Measurements from ENCODE around the gene SLC41A1. TPM values are rescaled to one million over a fixed set of nuclear protein-coding genes. Genes with fewer than 3 reads are reported as not detected.

Gene SLC41A1
- total RNA-seq, 1 experiment from 2014 or later = 17.2 TPM

GRCh38 chr1:205774198-205775014 is 38.6 kb downstream of the SLC41A1 start:
- no peaks in the 10 kb centered on the region for H4K20me1 ChIP-seq (ENCODE audit: low read length)
- ATAC-seq (peak; percentile 33), DNase-seq (no peak)
- H3K4me3 ChIP-seq (ENCODE audit: low read length) = peak overlapping the region; percentile 92
- TF ChIP-seq CTCF (conservative IDR thresholded peaks at IDR 0.05; ENCODE audit: low read depth, low read length) (no peak), EZH2phosphoT487 (IDR thresholded peaks at IDR 0.05; ENCODE audit: borderline replicate concordance, low read length) (no peak), EZH2 (IDR thresholded peaks at IDR 0.05; ENCODE audit: low read length, unreplicated experiment) (no peak)
- H3K9me2 ChIP-seq (replicated peaks; ENCODE audit: low read length) = no peaks in the 10 kb centered on the region
- no peak overlapping the region for H3K27ac ChIP-seq (ENCODE audit: low read length)
- no peaks in the 10 kb centered on the region for H3F3A ChIP-seq (ENCODE audit: low read length, unreplicated experiment)
- peak overlapping the region; percentile 99 for H3K4me2 ChIP-seq (ENCODE audit: low read length)
- peak overlapping the region; percentile 54 for H3K9ac ChIP-seq (ENCODE audit: low read length)
- H3K79me2 ChIP-seq (ENCODE audit: low read length) = no peaks in the 10 kb centered on the region
- intact Hi-C loops (cut with micrococcal nuclease) = no loop called here
- H2AFZ ChIP-seq (ENCODE audit: low read length) = peak overlapping the region; percentile 96
- BruUV-seq (replicated peaks) = TSS peak; percentile 26
- ChIA-PET CTCF (interaction anchor here (0.6 to 0.7 kb wide), 2 partner anchors 53 to 115 kb away, joined by 3 read pairs; no protein-coding TSS in a partner anchor), POLR2A (ENCODE audit: unreplicated experiment) (no interaction called here)
- no peaks in the 10 kb centered on the region for H3K9me3 ChIP-seq (ENCODE audit: low read length)
- H3K36me3 ChIP-seq (ENCODE audit: low read depth, low read length) = no peaks in the 10 kb centered on the region
- H3K27me3 ChIP-seq (ENCODE audit: low read length) = no peaks in the 10 kb centered on the region
- peaks cover 9% of the 10 kb centered on the region for H3K4me1 ChIP-seq (ENCODE audit: insufficient read depth, low read length)

GRCh38 chr1:205772607-205773032 is 40.4 kb downstream of the SLC41A1 start:
- Histone ChIP-seq H3K27ac (ENCODE audit: low read length) (no peak overlapping the region), H3K36me3 (ENCODE audit: low read depth, low read length) (no peaks in the 10 kb centered on the region), H2AFZ (ENCODE audit: low read length) (no peak overlapping the region), H3K27me3 (ENCODE audit: low read length) (no peaks in the 10 kb centered on the region), H3K79me2 (ENCODE audit: low read length) (no peaks in the 10 kb centered on the region), H3K4me2 (ENCODE audit: low read length) (no peak overlapping the region), H3F3A (ENCODE audit: low read length, unreplicated experiment) (no peaks in the 10 kb centered on the region), H3K9me2 (replicated peaks; ENCODE audit: low read length) (no peaks in the 10 kb centered on the region), H4K20me1 (ENCODE audit: low read length) (no peaks in the 10 kb centered on the region), H3K9ac (ENCODE audit: low read length) (no peak overlapping the region), H3K4me3 (ENCODE audit: low read length) (no peak overlapping the region), H3K9me3 (ENCODE audit: low read length) (no peaks in the 10 kb centered on the region), H3K4me1 (ENCODE audit: insufficient read depth, low read length) (peaks cover 9% of the 10 kb centered on the region)
- ATAC-seq (no peak), DNase-seq (no peak)
- CTCF ChIA-PET = no interaction called here
- intact Hi-C loops (cut with micrococcal nuclease) = no loop called here
- TF ChIP-seq EZH2 (IDR thresholded peaks at IDR 0.05; ENCODE audit: low read length, unreplicated experiment) (no peak), EZH2phosphoT487 (IDR thresholded peaks at IDR 0.05; ENCODE audit: borderline replicate concordance, low read length) (no peak), CTCF (conservative IDR thresholded peaks at IDR 0.05; ENCODE audit: low read depth, low read length) (no peak)
- no TSS peak for BruUV-seq (replicated peaks)
- POLR2A ChIA-PET (ENCODE audit: unreplicated experiment) = no interaction called here

DNA sequence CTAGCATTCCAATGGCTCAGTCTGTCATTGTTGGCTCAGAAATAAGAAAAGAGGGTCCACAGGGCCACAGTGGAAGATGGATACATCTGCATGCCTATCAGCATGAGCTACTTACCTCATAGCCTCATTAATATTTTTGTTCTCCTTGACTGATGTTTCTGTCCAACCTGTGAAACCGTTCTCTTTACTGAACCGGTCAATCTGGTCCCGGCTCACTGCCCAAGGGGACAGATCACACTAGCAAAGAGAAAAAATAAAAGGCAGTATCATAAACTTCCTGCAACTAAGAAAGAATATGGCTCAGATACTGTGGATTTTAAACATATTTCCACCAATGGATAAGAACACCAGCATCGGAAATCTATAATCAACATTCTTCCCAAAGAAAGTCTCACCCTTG is 42.4 kb downstream of the SLC41A1 start:
- Histone ChIP-seq H3K27ac (ENCODE audit: low read length) (no peak overlapping the region), H2AFZ (ENCODE audit: low read length) (no peak overlapping the region), H3F3A (ENCODE audit: low read length, unreplicated experiment) (no peaks in the 10 kb centered on the region), H3K4me1 (ENCODE audit: insufficient read depth, low read length) (peaks cover 15% of the 10 kb centered on the region), H3K9me3 (ENCODE audit: low read length) (no peaks in the 10 kb centered on the region), H3K9me2 (replicated peaks; ENCODE audit: low read length) (no peaks in the 10 kb centered on the region), H3K79me2 (ENCODE audit: low read length) (no peaks in the 10 kb centered on the region), H3K9ac (ENCODE audit: low read length) (no peak overlapping the region), H3K4me2 (ENCODE audit: low read length) (no peak overlapping the region), H3K27me3 (ENCODE audit: low read length) (no peaks in the 10 kb centered on the region), H4K20me1 (ENCODE audit: low read length) (no peaks in the 10 kb centered on the region), H3K4me3 (ENCODE audit: low read length) (no peak overlapping the region), H3K36me3 (ENCODE audit: low read depth, low read length) (no peaks in the 10 kb centered on the region)
- no TSS peak for BruUV-seq (replicated peaks)
- TF ChIP-seq EZH2 (IDR thresholded peaks at IDR 0.05; ENCODE audit: low read length, unreplicated experiment) (no peak), CTCF (conservative IDR thresholded peaks at IDR 0.05; ENCODE audit: low read depth, low read length) (no peak), EZH2phosphoT487 (IDR thresholded peaks at IDR 0.05; ENCODE audit: borderline replicate concordance, low read length) (no peak)
- DNase-seq (no peak), ATAC-seq (no peak)
- ChIA-PET POLR2A (ENCODE audit: unreplicated experiment) (interaction anchor here (0.7 kb wide), 1 partner anchor 337 kb away, joined by 6 read pairs; no protein-coding TSS in a partner anchor), CTCF (no interaction called here)
- intact Hi-C loops (cut with micrococcal nuclease) = no loop called here
